Activated naive CD4-positive, alpha-beta T cell (primary cell): ENCODE results near the gene KCNF1.

Experiments used
- DNase-seq, 4 experiments: peaks; one replicate each; lab custom pipeline; 2025; lab: John Stamatoyannopoulos, UW

Gene KCNF1

GRCh38 chr2:10903861-10904210, 7.9 kb upstream of the KCNF1 start:
- no peak for DNase-seq

DNA sequence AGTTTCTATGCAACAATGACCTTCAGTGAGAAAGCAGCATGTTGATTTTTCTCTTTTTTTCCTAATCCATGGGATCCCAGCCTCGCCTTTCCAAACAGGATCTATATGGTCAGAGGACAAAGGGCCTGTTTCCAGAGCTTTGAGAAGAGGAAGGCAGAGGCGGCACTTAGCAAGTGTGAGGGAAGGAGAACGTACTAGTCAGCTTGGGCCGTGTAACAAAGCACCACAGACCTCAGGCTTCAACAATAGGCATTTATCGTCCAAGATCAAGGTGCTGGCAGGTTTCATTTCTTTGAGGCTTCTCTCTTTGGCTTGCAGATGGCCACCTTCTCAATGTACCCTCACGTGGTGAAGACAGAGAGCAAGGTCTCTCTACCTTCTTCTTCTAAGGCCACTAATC, 7.3 kb upstream of the KCNF1 start:
- DNase-seq: no peak

DNA sequence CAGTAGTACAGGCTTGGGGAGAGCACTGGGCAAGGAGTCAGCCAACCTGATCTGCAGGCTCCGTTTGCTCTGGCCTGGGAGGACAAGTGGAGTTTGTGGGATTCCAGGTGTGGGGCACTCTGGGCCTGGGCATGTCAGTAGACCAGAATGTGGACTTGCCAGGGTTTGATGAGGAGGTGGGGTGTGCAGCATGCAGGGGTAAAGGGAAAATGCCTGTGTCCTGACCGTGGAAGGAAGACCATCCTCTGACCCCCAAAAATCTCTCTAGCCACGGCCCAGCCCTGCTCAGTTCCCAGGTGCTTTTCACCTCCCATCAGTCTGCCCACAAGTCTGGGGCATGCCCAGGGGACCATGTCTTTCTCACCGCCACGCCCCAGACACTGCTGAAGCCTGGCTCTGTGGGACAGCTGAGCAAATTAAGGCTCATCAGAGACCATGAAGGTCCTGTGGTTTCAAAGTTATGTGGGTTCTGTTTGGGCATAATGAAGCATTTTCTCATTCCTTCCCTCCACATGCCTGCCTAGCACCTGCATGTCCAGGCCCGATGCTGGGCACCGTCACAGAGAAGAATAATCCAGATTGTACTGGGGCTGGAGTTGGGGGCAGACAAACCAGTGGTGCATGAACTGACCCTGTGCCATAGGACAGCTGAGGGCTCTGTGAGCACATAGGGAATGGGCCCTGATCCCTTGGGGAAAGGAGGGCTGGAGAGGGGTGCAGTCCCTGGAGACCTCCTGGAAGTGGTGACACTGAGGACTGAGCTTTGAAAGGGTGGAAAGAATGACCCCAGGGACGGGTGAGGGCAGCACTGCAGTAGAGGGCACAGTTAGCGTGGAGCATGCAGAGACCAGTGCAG, 6.5 kb upstream of the KCNF1 start:
- no peak for DNase-seq

GRCh38 chr2:10905862-10906143, 5.9 kb upstream of the KCNF1 start:
- no peak for DNase-seq

- DNase-seq: no peak
Observed at GRCh38 chr2:10906926-10907625, 4.7 kb upstream of the KCNF1 start.

- no peak for DNase-seq
Observed at GRCh38 chr2:10908195-10908594, 3.5 kb upstream of the KCNF1 start.

- DNase-seq: no peak
Observed at GRCh38 chr2:10909050-10909995, 2.4 kb upstream of the KCNF1 start.

- no peak for DNase-seq
Observed at GRCh38 chr2:10909996-10910341, 1.8 kb upstream of the KCNF1 start.

DNA sequence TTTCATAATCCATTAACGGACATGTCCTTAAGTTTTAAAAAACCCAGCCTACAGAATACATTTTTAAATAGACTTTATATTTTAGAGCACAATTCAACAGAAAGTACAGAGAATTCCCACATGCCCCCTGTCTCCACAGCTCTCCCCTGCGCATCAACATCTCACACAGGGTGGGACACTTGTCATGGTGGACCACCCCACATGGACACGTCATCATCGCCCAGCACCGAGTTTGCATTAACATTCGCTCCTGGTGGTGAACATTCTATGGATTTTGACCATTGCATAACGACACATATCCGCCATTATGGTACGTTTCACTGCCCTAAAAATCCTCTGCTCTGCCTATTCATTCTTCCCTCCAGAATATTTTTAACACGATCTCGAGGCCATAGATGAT, 1.1 kb upstream of the KCNF1 start:
- DNase-seq: no peak

GRCh38 chr2:10912076-10912731, 470 bp downstream of the KCNF1 start:
- DNase-seq: no peak

- DNase-seq: no peak
Observed at GRCh38 chr2:10912796-10913455, 1.2 kb downstream of the KCNF1 start.

DNA sequence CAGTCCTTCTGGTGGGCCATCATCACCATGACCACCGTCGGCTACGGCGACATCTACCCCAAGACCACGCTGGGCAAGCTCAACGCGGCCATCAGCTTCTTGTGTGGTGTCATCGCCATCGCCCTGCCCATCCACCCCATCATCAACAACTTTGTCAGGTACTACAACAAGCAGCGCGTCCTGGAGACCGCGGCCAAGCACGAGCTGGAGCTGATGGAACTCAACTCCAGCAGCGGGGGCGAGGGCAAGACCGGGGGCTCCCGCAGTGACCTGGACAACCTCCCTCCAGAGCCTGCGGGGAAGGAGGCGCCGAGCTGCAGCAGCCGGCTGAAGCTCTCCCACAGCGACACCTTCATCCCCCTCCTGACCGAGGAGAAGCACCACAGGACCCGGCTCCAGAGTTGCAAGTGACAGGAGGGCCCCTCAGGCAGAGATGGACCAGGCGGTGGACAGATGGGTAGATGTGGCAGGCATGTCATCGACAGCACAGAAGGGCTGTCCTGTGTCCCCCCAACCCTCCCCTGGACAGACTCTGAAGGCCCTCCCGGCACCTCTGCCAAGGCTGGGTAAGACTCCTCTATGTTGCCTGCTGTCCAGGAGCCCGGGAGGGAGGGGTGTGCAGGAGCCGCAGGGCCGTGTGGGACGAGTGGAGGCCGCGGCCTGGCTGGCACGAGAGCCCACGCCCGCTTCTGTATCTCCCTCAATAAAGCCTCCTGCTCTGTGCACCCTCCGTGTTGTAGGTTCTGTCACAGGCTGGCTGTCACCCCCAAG, 2.0 kb downstream of the KCNF1 start:
- no peak for DNase-seq

DNA sequence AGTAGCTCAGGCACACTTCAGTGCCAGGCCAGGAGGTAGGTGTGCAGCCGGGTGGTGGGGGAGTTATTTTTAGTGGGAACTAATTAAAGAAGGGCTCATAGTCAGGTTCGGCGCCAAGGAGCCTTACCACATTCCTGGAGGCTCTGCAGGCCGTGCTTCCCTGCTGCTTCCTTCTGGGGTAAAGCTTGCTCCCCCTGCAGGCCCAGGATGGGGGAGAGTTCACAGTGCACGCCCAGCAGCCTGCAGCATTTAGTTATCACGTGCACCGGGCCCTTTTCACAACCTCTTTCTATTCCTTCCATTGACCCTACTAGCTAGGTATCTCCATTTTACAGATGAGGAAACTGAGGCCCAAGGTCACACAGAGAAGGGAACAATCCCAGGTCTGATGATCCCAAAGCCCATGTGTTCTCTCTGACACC, 2.5 kb downstream of the KCNF1 start:
- no peak for DNase-seq

DNA sequence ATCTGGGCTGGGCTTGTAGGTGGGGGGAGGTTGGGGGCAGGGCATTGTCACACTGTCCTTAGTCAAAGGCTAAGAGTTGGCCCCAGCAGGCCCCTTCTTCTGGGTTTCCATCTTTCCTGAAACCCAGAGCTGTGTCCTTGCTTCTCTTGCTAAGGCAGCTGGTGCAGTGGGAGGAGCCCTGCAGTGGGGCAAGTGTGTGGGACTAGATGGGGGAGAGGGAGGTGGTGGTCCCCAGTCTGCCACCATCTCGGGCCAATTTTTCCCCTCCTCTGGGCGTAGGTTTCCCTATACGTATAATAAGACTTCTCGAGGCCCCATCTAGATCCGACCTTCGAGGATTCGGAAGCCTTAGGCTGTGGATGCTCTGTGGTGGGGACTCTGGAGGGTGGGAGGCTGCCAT, 3.5 kb downstream of the KCNF1 start:
- DNase-seq: no peak

DNA sequence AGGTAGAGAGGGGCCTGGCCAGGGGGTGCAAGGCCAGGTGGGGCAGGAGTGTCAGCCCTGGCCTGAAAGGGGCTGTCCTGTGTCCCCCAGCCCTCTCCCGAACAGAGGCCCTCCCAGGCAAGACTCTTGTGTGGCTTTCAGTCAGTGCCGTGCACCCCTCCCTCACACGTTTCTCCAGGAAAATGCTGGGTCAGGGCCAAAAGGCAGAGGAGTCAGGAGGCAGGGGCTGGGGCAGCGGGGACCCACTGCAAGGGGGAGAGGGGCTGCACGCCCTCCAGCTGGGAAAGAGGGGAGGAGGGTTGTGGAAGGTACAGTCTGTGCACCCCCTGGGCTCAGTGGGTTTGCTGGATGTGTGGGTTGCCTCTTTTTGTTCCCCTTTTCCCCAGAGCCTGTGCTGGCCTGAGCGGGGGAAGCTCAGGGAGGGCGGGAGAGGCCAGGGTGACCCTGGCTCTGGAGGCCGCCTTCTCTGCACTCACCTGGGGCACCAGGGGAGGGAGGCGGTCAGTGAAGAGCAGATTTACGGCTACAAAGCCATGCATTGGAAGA, 4.1 kb downstream of the KCNF1 start:
- no peak for DNase-seq

DNA sequence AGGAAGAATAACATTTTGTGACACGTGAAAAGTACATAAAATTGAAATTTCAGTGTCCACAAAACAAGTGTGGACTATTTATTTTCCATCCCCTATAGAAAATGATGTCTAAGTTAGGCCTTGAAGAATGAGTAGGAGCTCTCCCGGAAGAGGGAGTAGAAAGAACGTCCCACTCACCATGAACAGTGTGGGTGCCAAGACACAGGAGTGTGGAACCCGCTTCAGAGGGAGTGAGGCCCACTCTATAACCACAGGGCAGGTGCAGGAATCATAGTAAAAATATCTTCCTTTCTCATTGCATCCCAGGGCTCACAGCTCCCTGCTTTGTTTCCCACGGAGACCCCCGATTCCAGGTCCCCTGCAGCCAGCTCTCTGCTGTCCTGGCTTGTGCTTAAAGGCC, 5.2 kb downstream of the KCNF1 start:
- no peak for DNase-seq

DNA sequence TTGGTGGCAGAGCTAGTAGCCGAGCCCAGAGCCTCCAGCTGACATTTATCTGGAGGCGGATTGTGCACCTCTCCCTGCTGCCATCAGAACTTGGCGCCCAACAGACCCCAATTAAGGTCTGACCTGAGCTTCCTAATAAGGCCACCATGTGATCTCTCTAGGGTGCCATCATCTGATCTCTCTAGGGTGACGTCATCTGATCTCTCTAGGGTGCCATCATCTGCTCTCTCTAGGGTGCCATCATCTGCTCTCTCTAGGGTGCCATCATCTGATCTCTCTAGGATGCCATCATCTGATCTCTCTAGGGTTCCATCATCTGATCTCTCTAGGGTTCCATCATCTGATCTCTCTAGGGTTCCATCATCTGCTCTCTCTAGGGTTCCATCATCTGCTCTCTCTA, 6.2 kb downstream of the KCNF1 start:
- no peak for DNase-seq

GRCh38 chr2:10918661-10919409, 7.1 kb downstream of the KCNF1 start:
- no peak for DNase-seq

DNA sequence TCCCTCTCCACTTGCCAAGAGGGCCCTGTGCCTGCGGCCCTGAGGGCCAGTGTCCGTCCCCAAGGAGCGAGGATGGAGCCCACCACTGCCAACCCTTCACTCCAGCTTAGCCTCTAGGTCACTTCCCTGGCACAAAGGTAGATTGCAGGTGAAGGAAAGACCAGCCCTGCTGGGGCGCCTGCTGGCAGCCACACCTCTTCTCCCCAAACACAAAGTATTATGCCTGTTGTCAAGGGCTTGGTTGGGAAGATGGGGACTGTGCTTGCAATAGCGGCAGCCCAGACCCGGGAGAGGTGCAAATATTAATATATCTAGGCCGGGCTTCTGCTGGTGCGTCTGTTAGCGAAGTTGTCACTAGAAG, 7.7 kb downstream of the KCNF1 start:
- no peak for DNase-seq
